CD4-positive, alpha-beta T cell treated with Interleukin-4 for 1 hour (primary cell): ENCODE data around the gene SERPINI1.

Experiments used
- DNase-seq, 2 donors: peaks; one replicate each; pipeline ENCODE4 v3.0.0-alpha.2; 2020 to 2022

SERPINI1 gene

GRCh38 chr3:167735233-167736138, at the start of gene SERPINI1:
Gene SERPINI1 (plus strand): TSS chr3:167735721. CDS start chr3:167789129, 53,408 bp downstream.
- peak; percentile 78 to 80 for DNase-seq

- peak in 1 of 2 donors; percentile 43 for DNase-seq
Observed at GRCh38 chr3:167691366-167691765, 44.2 kb upstream of the SERPINI1 start.

GRCh38 chr3:167694121-167694520, 41.4 kb upstream of the SERPINI1 start:
- no peak for DNase-seq

GRCh38 chr3:167700046-167700445, 35.5 kb upstream of the SERPINI1 start:
- DNase-seq, result no peak

GRCh38 chr3:167700926-167701325, 34.6 kb upstream of the SERPINI1 start:
- DNase-seq, result no peak

GRCh38 chr3:167705840-167706239, 29.7 kb upstream of the SERPINI1 start:
- DNase-seq, result no peak

- DNase-seq, result no peak
Observed at GRCh38 chr3:167709690-167710089, 25.8 kb upstream of the SERPINI1 start.

GRCh38 chr3:167710552-167710951, 25.0 kb upstream of the SERPINI1 start:
- no peak for DNase-seq

GRCh38 chr3:167711439-167711838, 24.1 kb upstream of the SERPINI1 start:
- no peak for DNase-seq

- no peak for DNase-seq
Observed at GRCh38 chr3:167712445-167712844, 23.1 kb upstream of the SERPINI1 start.

- DNase-seq, result no peak
Observed at GRCh38 chr3:167714871-167715270, 20.6 kb upstream of the SERPINI1 start.

- DNase-seq, result no peak
Observed at GRCh38 chr3:167716920-167717319, 18.6 kb upstream of the SERPINI1 start.

- DNase-seq, result no peak
Observed at GRCh38 chr3:167718582-167718981, 16.9 kb upstream of the SERPINI1 start.

GRCh38 chr3:167723025-167723512, 12.5 kb upstream of the SERPINI1 start:
- DNase-seq, result no peak

GRCh38 chr3:167723872-167724271, 11.6 kb upstream of the SERPINI1 start:
- no peak for DNase-seq

GRCh38 chr3:167728176-167728575, 7.3 kb upstream of the SERPINI1 start:
- DNase-seq, result no peak

- DNase-seq, result no peak
Observed at GRCh38 chr3:167728632-167729323, 6.7 kb upstream of the SERPINI1 start.

- no peak for DNase-seq
Observed at GRCh38 chr3:167729591-167729990, 5.9 kb upstream of the SERPINI1 start.

- no peak for DNase-seq
Observed at GRCh38 chr3:167731393-167731792, 4.1 kb upstream of the SERPINI1 start.

- DNase-seq, result no peak
Observed at GRCh38 chr3:167732313-167733065, 3.0 kb upstream of the SERPINI1 start.

- DNase-seq, result no peak
Observed at GRCh38 chr3:167733961-167734497, 1.5 kb upstream of the SERPINI1 start.

GRCh38 chr3:167734498-167735232, 856 bp upstream of the SERPINI1 start, which contains the start of gene PDCD10:
Gene PDCD10 (minus strand): TSS chr3:167734892. CDS start chr3:167720157, 14,735 bp downstream.
- peak; percentile 97 to 98 for DNase-seq
